Measurements from ENCODE around the gene NAT10. TPM values are rescaled to one million over a fixed set of nuclear protein-coding genes. Genes with fewer than 3 reads are reported as not detected.

Gene NAT10
- total RNA-seq, 1 donor from 2014 or later = 41.1 TPM

DNA sequence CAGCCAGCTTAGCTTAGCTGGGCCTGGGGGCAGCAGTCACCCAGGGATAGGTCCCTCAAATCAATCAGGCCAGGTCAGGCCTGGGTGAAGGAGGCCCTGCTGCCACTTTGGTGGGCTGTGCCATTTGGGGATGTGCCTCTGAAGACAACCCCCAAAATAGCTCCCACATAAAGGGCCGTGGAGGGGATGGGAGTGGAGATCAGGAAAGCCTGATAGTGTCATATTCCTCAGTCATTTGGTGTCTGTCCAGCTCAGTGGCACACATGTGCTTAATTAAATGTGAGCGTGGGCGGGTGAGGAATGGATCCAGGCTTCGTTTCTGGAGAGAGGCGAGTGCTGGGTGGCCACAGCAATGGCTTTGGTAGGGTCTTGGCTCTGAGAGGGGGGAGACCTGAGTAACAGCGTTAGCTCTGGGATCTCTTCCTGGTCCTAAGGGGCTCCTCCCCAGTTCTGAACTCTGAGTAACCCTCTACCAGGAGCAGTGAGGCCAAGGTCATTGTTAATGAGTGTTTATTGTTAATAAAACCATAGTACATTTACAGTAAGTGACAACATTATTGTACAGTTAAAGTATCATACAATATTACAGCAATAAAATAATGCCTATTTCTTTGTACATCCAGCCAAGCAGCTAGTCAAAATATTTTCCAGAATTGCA, 45.2 kb downstream of the NAT10 start:
- ATAC-seq = no peak

DNA sequence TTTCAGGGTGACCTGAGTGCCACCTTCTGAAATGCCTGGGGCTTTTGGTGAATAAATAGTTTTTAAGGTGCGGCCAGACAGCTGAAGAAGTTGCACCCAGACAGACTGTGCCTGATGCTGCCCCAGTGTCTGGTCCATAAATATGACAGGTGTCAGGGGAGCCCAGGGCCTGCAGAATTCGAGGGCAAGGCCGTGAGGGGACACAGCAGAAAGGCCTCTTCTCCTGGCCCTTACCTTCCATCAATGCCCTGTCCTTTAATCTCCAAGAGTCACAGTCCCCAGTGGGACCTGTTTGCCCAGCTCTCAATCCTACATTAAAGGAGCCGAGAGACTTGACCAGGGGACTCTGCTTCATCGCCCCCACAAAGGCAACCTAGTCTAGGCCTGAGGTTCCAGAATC, 45.7 kb downstream of the NAT10 start:
- ATAC-seq = no peak

DNA sequence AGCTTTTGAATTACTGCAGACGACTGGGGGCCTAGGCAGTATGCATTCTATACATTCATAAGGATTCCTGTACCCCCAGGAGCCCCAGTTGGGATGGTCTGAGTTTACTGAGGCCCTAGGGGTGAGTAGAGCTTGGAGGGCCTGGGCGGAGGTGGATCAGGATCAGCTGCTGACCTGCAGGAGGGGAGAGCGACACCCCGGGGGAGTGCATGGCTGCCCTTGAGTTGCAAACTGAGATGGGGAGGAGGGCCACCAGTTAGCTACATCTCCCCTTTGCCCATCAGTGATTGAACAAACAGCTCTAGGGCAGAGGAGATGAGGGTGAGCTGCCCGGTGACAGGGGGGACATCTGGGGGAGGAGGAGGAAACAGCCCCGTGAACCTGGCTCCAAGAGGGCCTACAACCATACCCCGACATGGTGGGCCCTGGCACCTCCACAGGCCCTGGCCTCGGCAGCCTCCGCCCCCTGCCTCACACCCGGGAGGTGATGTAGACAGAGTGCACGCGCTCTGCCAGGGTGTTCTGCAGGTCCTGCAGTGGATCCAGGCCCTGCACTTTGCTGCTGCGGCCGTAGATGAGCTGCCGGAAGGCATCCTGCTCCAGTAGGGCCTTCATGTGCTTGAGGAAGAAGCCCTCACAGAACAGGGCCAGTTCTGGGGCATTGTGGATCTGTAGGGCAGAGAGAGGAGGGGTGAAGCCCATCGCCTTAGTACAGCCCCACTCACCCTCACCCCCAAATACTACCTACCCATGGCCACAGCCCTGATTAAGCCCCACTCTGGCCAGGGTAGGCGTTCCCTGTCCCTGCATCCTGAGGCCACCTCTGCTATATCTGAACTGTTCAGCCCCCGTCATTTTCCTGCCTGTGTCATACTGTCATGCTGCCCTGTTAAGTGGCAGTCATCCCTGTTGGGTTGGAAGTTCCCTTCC, 46.8 kb downstream of the NAT10 start:
- peak; percentile 9 for ATAC-seq

DNA sequence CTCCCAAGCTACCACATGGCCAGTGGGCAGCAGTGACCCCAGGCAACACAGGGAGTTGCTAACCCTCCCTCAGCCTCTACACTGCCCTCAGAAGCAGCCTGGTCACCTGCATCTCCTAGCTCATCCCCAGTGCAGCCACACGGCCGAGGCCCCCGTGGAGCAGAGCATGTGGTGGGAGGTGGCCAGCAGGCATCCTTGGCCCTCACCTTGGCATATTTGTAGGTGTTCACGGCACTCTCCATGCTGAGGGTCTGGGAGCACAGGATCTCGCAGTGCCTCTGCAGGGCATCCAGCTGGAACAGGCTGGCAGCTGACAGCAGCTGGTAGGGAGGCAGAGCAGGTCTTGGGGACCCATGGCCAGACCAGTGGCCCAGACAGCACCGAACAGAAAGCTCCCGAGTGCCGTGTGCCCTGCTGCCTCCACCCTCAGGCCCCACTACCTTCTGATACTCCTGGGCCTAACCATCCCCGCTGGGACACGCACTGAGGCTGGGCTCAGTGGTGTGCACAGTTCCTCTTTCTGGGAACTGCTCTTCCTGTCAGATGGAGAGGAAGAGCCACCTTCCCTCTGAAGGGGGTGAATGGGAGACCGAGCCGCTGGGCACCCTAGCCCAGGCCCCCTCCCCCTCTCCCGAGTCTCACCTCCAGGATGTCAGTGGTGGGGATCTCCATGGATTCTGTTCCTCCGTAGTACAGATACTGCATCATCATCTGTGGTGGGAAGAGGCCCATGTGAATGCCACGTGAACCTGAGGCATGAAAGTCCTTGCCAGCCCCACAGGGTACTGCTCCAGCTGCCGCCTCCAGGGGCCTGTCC, 48.8 kb downstream of the NAT10 start:
- ATAC-seq = no peak

DNA sequence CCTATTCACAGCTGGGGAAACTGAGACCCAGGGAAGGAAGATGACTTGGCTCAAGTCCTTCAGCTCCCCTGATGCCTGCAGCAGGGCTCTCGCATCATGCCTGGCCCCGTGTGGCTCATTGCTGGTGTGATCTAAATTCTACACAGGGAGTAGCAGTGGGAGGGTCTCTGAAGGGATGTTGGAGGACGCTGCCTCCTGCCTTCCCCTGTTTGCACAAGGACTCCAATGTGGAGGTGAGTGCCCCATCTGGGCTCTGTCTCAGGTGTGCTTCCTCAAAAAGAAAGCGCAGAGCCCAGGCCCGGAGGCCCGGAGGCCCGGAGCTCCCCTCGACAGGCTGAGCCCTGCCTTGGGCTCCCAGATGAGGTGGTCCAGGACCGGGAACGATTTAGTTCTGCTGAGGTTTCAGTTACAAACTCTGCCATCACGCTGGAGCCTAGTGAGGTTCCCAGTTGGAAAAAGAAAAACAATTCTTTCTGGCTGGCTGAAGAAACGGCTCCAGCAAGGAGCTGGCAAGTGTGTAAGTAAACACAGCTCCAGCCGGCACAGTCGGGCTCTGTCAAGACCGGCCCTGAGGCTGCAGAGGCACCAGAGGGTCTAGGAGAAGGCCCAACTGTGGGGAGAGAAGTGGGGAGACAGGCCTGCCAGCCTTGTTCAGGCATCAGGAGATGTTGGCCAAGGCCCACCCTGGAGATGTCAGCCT, 49.8 kb downstream of the NAT10 start:
- no peak for ATAC-seq

DNA sequence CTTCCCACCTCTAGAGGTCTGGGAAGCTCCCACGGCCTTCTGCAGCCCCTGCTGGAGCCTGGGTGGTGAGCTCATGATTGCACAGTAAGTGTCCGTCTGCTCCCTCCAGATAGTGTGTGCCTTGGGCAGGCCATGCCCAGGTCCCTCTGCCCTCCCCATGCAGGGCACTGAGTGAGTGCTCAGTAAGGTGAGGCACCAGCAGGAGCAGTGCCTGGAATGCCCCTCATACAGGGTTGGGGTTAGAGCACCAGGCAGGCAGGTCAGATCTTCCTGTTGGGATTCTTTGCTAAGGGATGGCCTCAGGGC, 50.3 kb downstream of the NAT10 start:
- no peak for ATAC-seq

DNA sequence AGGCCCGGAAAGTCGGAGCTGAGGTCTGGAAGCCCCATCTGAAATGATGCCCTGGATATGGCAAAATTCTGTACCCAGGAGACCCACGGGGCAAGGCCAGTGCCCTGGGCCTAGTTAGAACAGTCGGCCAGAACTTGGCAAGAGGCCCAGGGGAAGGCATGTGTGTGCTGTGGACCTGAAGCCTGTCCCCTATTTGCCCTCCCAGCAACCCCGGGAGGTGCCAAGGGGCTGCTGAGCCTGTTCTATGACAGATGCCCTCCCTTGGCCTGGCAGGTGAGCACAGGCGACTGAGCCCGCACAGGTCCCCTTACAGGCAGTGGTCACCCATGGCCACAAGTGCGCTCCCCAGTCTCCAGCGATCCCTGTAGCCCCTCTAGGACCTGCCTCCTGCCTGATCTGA, 51.7 kb downstream of the NAT10 start:
- no peak for ATAC-seq

DNA sequence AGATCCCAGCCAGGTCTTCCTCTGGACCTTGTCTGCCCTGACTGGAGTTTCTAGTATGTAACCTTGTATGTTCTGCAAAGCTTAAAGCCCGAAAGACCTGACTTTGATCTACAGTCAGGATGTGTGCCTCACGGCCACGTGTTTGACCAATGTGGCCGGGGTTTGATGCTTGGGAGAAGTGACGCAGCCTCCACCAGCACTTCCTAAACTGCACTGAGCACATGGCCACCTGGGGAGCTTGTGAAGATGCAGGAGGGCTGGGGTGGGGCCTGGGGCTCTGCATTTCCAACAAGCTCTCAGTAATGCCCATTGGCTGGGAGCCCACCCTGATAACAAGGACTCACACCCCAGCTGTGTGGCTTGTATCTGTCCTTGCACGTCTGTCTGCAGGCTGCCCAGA, 53.2 kb downstream of the NAT10 start:
- no peak for ATAC-seq

DNA sequence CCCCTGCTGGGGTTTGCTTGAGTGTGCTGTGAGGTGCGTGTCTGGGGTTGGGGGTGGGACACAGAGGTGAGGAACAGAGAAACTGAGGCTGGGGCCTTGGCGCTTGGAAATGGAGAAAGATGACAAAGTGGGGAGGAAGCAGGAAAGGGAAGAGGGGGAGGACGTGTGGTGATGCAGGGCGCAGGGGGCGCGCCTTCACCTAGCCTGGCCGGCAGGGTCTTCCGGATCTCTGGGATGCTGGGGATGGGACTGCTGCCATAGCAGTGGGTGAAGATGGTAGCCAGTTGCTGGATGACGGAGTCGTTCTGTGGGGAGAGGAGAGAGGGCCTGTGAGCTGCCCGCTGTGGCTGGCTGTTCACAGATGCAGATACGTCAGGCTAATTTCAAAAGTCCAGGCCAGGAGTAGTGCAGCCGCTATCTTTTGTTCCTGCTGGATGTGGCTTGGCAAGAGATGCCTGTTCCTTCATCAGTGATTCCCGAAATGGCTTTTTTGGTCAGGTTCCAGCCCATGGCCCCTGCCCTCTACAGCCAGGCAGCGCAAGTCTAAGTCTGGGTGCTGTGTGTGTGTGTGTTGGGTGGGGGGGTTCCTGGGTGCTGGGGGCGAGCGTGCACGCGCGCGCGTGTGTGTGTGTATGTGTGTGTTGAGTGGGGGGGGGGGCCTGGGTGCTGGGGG, 54.8 kb downstream of the NAT10 start:
- no peak for ATAC-seq

DNA sequence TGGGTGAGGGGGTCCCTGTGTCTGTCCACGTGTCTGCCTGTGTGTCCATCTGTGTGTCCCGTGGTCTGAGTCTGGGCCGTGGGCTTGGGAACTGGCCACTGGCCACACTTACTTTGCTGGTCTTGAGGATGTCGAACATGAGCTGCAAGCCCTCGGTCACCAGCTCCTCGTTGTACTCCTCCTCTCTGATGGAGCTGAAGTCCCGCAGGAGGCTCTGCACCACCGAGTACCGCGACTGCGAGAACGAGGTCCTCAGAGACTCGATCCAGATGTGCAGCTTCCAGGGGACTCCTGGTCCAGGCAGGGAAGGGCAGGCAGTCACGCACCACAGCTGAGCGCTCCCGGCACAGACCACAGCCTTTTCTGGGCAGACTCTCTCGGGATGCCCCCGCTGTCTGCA, 55.4 kb downstream of the NAT10 start:
- no peak for ATAC-seq

DNA sequence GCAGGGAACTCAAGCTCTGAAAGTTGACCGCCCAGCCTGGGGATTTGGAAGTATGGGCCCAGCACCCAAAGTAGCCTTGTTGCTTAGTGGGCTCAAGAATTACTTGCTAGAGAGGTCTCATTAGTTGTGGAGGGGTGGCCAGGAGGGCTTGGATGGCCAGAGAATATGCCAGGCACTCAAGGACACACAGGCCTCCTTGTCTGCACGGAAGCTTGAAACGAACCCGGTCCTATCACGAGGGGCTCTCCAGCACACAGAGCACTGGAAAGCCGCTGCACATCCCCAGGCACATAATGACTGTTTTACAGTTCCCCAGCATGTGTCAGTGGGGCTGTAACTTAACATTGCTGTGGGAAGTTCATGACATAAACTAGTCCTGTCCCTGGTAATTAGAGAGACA, 55.9 kb downstream of the NAT10 start:
- ATAC-seq = no peak

DNA sequence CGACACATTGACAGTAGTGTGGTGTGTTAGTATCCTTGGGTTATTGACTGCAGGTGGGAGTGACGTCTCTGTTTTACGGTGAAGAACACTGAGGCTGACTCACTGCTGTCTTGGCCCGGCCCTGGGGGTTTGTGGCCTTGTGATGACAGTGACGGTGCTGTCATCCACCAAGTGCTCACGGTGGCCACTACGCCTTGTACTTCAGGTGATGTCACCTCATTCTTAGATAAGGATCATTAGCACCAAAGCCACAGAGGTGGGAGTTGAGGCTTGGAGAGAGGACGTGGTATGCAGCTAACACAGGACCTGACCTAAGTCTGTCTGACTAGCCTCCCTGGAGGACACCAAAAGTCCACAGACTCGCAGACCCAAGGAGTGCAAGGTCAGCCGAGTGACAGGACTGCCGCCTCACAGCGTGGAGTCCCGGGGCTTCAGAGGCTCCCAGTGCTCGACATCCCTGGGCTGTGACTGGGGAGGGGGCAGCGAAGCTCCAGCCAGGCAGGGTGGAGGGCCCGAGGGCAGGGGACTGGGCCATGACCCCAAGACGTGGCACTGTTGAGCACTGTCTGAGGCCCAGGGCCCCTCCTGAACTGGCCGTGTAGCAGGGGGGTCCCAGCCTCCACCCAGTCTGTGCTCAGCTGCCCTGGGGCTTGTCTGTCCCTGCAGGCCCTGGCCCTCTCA, 56.5 kb downstream of the NAT10 start:
- peak; percentile 25 for ATAC-seq

DNA sequence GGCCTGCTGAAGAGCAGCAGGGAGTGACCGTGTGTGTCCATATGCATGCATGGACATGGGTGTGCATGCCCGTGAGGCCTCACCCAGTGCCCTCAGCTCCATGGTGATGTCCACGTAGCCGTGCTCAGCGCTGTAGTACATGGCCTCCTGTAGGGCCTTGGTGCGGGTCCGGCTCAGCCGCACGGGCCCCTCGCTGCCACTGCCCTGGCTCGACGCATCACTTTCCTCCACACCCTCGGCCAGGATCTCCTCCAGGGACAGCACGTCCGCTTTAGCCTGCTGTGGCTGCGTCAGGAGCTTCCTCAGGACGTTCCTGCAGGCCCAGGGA, 57.0 kb downstream of the NAT10 start:
- ATAC-seq = no peak

DNA sequence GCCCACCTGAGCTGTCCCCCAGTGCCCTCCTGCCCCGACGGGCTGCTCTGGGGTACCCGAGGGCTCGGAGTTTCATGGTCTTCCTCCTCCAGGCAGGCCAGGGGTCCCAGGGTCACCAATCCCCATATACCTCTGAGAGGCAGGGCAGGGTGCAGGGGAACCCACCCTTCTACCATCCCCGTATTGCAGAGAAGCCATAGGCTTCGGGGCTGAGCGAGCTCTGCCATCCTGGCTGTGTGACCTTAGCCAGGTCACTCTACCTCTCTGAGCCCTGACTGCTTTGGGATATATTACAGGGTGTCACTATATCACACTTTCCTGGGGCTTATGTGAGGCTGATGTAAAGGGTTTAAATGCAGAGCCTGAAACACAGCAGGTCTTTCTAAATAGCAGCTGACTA, 57.4 kb downstream of the NAT10 start:
- ATAC-seq = no peak

DNA sequence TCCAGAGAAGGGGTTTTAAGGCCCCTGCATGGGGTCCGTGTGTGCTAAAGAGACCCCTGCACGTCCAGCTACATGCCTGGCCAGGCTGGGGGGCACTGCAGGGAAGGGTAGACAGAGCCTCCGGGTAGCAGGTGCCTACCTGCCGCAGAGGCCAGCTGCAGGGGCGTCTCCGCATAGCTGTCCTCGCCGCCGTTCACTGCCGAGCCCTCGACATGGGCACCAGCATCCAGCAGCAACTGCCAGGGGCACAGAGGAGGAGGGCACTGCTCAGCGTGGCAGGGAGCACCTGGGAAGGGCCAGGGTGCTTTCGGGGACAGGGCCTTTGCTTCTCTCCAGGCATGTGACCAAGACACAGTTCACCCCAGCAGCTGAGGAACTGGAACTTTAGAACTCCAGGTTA, 59.7 kb downstream of the NAT10 start:
- no peak for ATAC-seq

DNA sequence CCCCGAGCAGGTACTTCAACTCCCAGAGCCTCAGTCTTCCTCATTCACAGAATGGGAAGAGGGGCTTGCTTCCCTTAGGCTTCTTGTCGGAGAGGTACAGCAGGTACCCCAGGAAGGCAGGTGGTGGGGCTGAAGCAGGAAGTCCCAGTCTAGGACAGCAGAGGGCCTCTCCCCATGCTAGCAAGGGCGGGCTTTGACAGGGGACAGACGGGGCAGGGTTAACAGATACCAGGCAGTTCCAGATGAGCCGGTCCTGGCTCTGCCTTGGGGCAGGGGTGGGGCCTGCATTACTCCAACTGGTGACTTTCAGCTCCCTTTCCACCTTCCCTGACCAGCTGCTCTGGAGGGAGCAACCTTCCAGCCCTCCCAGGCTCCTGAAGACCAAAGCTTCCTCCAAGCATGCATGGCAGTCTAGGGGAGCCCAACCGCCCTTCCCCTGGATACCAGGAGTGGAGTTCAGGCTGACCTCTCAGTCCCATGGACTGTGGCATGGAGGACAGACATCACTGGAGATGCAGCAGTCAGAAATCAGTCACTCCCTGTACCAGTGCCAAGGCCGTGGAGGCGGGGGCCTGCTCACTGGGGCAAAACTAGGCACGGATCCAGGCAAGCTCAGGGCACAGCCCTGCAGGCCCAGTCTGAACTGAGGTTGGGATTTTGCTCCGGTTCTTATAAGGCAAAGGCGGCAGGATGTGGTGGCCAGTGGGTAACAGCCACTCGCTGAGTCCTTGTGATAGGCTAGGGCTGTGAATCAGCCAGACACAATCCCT, 60.5 kb downstream of the NAT10 start:
- ATAC-seq = peak; percentile 92

DNA sequence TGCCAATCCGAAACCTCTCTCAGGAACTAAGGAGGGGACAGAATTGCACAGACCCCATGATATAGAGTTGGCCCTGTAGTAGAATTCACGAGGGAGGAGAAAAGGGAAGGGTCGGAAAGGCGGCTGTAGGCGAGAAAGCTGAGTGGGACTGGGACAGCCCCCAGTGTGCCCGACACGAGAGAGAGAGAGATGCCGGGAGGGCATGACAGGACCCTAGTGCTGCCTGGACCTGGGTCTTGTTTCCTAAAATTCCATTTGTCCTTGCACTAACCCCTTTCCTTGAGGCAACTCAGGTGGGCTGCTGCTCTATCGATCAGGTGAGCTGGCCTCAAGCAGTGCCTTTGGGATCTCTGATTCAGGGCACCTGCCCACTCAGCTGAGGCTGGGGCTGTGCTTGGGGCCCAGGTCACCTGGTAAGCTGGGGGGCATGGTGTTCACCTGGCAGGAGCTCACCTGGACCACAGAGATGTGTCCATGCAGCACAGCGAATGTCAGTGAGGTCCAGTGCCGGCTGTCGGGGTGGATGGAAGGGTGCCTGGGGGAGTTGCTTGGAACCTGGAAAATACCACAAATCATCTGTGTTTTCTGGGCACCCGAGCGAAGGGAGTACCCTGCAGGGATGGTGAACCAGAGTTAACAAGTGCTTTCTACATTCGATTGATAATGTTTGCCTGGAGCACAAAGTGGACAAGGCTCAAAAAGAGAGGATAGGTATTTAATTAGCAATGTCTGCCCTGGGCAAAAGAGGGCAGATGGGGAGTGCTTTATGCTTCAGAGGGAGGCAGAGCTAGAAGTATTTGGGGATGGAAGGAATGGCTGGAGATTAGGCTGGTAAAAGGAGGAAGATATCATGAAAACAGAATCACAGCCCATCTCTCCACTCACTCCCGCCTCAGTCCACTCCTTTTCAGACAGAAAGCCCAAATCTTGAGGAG, 61.6 kb downstream of the NAT10 start:
- no peak for ATAC-seq

DNA sequence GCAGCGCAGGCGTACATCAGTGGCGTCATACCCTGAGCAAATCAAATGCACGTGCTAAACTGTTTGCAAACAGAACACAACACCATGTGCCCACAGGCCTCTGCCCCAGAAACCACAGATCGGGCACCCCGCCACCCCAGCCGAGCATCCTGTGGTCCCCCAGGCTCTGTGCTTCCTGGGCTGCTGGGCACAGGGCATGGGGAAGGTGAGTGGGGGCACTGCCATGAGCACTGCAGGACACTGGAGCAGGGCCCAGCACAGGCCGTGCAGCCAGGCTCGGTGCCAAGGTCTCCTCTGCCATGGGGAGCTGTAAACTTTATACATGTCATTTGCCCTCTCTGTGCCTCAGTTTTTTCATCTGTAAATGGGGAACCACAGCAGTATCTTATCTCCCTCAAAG, 62.5 kb downstream of the NAT10 start:
- ATAC-seq = no peak

DNA sequence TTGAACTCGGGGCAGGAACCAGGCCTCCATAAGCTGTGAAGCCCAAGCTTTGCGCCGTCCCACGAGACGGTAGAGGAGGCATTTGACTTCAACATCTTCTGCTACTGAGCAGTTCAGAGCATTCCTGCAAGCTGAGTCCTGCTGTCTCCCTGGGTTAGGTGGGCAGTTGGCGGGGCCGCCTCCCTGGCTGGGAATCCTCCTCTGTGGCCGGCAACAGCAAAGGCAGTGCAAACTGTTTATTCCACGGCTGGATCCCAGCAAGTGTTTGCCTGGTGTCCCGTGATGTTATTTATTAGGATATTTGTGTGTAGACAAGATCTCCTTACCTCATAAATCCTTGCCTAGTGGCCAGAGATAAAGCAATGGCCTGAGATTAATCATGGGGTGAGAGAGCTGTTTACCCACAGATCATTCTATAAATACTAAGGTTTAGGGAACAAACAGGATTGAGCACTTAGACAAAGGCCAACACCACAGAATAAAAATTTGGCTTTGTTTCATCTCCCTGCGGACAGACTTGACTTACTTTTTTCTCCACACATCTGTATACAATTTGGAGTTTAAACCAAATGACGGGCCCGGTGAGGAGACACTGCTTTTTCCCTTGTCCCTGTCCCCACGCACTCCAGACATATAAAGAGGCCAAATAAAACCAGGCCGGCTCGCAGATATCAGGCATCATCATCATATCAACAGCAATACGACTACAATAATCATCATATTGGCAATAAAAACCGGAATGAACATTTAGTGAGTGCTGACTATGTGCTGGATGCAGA, 63.4 kb downstream of the NAT10 start:
- ATAC-seq = no peak
